ENCODE measurements around the gene AHCYL2.
"Not testable (repeated sequence)": the region's sequence is repeated elsewhere in the genome, so short reads cannot be mapped to it uniquely, and the experiment has no call there.

Gene AHCYL2

GRCh38 chr7:129433847-129434674 lies 209.2 kb downstream of the AHCYL2 start, which contains the start of gene STRIP2:
Gene STRIP2 (plus strand): TSS chr7:129434432. CDS start chr7:129434473, 41 bp downstream.
- DNase-seq: peak; percentile 84

GRCh38 chr7:129434675-129435318 lies 210.0 kb downstream of the AHCYL2 start:
- peak; percentile 37 for DNase-seq

GRCh38 chr7:129435414-129435829 lies 210.6 kb downstream of the AHCYL2 start:
- no peak for DNase-seq

DNA sequence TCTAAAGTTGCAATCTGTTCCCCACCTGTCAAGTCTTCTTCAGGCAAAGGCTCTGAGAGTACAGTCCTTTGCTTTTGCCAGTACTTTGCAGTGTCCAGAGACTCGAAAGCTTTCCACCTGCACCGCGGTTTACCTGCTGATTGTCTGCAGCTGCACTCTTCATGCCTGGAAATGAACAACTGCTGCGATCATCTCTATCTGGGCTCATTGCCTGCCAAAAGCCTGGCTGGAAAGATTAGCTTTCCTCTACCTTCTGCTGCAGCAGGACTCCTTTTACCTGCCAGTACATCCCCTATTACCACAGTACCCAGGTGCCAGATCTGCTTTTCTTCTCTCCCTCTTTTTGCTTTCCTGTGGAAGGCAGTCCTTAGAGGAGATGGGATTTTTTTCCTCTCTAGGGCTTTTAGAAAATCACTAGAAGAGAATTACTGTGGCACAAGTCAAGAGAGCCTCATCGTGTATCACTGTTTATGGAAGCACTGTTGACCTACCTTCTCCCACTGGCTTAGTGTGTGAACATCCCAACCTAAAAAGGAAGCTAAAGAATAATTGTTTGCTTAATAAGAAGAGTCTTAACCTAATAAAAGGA lies 211.6 kb downstream of the AHCYL2 start:
- no peak for DNase-seq

DNA sequence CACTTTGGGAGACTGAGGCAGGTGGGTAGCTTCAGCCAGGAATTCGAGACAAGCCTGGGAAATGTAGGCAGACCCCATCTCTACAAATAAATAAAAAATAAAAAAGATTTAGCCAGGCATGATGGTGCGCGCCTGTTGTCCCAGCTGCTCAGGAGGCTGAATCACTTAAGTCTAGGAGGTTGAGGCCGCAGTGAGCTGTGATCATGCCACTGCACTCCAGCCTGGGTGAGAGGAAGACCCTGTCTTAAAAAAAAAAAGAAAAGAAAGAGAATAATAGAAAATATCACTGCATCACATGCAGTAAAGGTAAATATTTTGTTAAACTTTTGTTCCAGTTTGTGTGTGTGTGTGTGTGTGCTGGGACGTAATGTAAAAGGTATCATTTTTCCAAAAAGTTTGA lies 212.4 kb downstream of the AHCYL2 start:
- no peak for DNase-seq

GRCh38 chr7:129438281-129438838 lies 213.5 kb downstream of the AHCYL2 start:
- DNase-seq: no peak

DNA sequence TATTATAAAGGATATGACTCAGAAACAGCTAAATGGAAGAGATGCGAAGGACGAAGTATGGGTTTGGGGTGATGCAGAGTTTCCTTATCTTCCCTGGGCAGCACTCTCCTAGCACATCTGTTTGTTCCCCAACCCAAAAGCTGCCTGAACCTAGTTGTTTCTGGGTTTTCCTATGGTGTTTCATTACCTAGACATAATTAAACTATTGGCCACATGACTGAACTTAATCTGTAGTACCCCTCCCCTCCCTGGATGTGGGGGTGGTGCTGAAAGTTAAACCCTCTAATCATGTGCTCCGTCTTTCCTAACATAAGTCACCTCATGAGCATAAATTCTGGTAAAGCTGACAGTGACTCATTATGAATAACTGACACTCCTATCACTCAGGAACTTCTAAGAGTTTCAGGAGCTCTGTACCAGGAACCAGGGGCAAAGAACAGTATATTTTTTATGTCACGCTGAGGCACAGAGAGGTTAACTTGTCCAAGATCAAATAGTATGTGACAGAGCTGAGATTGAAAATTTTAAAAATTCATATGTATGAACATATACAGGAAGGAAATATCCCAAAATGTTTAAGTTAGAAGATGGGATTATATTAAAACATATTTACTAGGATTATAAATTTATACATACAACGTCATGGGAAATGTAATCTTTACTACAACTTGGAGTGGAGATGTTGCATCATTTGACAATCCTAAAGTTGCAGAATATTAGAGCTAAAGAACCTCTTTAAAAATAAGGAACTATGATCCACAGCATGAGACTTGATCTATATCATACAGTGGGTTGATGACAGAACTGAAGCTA lies 214.2 kb downstream of the AHCYL2 start:
- DNase-seq: peak; percentile 92

GRCh38 chr7:129439963-129440625 lies 215.3 kb downstream of the AHCYL2 start:
- DNase-seq: no peak

- DNase-seq: no peak
These were observed 218.8 kb downstream of the AHCYL2 start for GRCh38 chr7:129443612-129444011.

DNA sequence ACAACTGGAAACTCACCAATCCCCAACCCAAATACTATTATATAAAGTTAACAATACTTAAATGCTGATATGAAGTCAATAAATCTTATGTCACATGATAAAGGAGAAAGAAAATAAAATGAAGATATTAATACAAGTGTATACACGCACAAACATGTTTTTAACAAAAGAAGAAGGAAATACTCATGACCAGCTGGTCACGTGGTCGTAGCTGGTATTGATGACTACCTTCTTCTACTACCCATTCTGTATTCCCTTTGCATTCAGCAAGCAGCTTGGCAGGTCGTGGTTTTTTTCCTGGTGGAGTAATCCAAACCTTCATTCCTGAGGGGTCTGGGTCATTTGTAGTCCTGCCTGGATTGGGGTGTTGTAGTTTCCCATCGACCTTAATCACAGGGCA lies 219.9 kb downstream of the AHCYL2 start:
- DNase-seq: not testable (repeated sequence)

- peak; percentile 34 for DNase-seq
These were observed 222.1 kb downstream of the AHCYL2 start for GRCh38 chr7:129446925-129447324.

- not testable (repeated sequence) for DNase-seq
These were observed 222.6 kb downstream of the AHCYL2 start for GRCh38 chr7:129447445-129447844.

DNA sequence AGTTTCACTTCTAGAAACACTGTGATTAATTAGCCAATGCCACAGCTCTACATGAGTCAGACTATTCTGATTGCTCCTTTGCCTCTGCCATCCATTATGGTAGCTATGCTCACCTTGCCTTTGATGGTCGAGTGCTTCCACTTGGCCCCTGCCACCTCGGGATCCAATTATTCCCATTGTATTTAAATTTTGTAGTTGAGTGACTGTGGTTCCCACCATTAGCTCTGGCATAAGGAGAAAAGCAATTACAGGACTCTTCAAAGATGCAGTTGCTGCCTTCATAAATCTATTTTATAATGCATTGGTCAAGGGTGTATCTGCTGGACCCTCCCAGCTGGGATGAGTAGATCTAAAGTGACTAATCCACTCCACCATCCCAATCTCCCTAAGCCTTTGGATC lies 223.8 kb downstream of the AHCYL2 start:
- not testable (repeated sequence) for DNase-seq

DNA sequence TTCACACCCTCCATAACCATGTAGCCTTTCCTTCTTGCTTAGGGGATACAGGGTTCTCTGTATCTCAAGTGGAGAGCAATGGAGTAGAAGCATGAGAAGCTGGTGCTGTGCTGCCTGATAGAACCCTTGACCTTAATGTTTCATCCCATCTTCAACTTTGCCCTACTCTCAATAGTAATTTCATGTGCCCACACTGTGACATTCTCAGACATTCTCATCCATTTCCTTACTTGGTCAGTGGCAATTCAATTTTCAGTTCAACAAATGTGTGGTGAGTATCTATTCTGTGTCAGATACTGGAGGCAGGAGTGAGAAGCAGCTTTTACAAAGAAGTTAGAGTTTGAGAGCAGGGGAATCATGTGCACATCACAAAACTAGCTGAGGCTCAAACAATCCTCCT lies 225.5 kb downstream of the AHCYL2 start:
- DNase-seq: no peak

DNA sequence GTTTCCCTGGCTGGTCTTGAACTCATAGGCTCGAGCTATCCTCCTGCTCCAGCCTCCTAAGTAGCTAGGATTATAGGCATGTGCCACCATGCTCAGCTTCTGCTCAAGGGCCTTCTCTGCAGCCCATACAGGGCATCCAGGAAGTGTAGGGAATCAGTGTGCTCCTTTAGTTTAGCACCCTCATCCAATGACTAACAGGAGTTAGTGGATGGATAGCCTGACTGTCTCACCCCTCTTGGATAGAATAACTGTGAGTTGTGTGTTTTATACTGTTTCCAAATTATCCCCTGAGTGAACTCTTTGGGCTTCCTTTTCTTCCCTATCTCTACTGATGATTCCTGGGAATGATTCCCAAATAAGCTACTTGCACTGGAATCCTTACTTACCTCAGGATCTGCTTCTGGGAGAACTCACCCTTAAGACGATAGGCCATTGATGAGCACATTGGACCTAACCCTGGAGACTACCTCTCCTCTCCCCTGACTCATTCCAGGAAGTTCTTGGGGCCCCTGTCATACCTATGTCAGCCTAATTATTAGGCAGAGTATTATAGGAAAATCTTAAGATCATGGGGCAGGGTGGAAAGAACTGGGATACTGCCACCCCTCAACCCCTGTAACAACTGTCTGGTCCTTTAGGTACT lies 227.9 kb downstream of the AHCYL2 start:
- no peak for DNase-seq

DNA sequence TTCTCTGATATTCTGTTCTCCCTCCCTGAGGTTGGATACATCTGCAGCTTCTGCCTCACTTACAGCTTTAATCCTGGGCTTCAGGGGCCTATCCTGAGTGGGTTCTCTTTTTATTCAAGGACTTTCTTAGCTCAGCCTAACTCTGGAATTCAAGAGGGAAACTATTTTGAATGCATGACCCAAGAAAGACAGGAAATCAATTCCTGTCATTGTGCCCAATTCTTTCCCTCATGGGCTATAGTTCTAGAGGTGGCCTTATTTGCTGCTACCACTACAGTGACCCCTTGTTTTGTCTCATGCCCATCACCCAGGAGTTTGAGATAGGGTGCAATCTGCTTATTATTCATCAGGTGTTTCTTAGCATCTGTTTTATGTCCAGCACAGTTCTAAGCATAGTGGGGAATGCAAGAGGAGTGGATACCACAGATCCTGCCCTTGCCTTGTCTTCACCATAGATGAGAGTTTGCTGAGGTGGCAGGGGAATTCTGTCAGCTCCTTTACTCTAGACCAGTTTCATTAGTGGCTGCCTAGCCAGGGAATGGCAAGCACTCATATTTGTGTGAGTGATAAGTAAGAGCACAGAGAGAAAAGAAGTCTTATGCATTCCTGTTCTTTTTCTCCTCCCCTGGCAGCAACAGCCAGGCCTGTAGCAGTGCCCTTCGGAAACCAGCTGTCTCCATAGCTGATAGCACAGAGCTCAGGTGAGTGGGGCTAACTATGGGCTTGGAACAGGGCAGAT lies 228.8 kb downstream of the AHCYL2 start:
- DNase-seq: no peak

GRCh38 chr7:129454249-129454551 lies 229.4 kb downstream of the AHCYL2 start:
- DNase-seq: no peak

DNA sequence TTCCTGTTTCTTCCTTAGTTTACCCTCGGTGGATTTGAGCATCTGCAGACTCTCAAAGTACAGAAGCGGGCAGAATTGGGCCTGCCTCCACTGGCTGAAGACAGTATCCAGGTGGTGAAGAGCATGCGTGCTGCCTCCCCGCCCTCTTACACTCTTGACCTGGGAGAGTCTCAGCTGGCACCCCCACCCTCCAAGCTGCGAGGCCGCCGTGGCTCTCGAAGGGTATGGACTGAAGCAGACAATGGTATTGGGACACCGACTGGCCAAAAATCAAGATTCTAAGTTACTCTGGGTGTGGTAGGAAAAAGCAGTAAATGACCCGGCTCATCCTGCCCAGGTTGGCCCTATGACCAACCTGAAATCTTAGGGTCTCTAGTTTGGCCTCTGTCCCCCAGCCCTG lies 231.6 kb downstream of the AHCYL2 start:
- DNase-seq: no peak

DNA sequence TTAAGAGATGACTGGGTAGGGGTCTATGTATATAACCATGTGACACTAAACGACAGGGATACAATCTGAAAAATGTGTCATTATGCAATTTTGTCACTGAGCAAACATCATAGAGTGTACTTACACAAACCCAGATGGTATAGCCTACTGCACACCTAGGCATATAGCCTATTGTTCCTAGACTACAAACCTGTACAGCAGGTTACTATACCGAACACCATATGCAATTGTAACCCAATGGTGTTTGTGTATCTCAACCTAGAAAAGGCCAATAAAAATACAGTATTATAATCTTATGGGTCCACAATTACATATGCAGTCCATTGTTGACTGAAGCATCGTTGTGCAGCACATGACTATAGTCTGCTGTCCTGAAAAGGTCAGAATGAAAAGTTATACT lies 232.3 kb downstream of the AHCYL2 start:
- no peak for DNase-seq

DNA sequence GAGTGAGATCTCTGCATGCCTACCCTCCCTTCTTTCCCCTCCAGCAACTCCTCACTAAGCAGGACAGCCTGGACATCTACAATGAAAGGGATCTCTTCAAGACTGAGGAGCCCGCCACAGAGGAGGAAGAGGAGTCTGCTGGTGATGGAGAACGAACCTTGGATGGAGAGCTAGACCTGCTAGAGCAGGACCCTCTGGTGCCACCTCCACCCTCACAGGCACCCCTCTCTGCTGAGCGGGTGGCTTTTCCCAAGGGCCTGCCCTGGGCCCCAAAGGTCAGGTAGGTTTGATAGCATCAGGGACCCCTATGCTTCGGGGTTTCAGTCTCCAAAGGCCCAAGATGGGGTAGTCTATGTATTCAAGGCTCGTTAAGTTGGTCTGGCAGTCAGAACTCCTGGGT lies 233.3 kb downstream of the AHCYL2 start:
- DNase-seq: no peak

DNA sequence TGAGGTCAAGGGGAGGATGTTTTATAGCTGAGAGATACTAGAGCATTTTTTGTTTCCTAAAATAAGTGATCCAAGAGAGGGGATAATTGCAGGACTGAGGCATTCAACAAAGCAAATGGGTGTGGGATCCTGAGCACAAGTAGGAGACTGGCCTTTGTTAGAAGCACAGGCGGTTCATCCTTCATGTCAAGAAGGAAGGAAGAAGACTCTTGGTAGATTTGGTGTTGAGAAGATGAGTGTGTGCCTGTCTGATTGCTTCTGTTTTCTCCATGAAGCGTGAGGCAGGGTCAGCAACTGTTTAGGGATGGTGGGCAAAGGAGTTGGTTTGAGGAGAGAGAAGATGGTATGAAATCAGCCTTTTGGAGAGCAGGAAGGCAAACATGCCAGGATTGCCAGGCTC lies 237.0 kb downstream of the AHCYL2 start:
- DNase-seq: no peak

All from HCEC 1CT (cell line).